HG02571 (cell line): ENCODE results near the gene KIF5C.
"Not testable (repeated sequence)": the region's sequence is repeated elsewhere in the genome, so short reads cannot be mapped to it uniquely, and the experiment has no call there.

Experiments used
- ATAC-seq: cut with Tn5 transposase; IDR thresholded peaks from one replicate; pipeline ENCODE4 v1.9.1; 2021; ENCODE audit warnings: mild to moderate bottlenecking, moderate library complexity; ENCODE audit not compliant: unreplicated experiment

Gene KIF5C

DNA sequence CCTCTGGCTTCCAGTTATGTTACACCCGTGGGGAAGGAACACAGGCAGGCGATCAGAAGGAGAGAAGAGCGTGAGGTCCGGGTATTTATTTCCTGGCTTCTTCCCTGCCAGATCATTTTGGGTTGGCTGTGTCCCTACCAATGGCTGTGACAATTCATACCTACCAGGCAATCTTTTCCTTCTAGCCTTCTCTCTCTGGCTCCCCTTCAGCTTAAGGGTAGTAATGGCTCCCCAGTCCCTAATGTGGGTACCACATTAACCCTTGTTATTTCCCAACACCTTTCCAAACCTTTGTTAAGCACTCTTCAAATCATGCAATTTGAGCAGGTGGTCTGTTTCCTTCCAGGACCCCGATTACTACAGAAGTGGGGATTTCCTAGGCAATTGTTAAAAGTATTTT, 84.7 kb downstream of the KIF5C start:
- ATAC-seq = no peak

DNA sequence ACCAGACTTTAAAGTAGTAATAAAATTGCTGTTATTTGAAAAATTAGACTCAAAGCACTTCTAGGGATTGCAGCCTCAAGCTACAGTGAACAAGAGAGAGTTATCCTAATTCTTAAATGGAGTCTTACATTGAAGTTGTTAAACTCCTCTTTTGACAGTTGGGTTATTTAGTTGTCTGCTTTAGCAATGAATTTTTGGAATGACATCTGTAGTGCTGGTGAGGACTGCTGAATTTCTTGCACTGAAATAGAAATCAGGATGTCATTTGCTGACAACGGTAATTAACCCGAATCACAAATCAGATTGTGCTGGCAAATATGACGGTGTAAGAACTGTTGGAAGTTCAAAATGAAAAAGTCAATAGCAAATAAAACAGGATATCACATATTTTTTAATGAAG, 85.5 kb downstream of the KIF5C start:
- no peak for ATAC-seq

- no peak for ATAC-seq
Measured at GRCh38 chr2:148963461-148963860, 88.4 kb downstream of the KIF5C start.

- ATAC-seq = no peak
Measured at GRCh38 chr2:148965623-148966437, 90.8 kb downstream of the KIF5C start.

DNA sequence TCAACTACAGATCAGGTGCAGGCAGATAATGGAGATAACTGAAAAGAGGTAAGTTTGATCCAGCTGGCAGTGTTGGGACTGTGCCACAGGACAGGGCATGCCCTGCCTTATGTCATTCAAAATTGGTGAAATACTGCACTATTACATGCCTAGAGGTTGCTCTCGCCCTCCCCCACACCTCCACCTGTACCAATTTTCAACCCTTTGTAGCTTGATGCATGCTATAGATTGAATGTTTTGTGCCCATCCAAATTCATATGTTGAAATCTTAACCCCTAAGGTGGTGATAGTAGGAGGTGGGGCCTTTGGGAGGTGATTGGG, 91.4 kb downstream of the KIF5C start:
- ATAC-seq = no peak

- no peak for ATAC-seq
Measured at GRCh38 chr2:148967056-148967455, 92.0 kb downstream of the KIF5C start.

DNA sequence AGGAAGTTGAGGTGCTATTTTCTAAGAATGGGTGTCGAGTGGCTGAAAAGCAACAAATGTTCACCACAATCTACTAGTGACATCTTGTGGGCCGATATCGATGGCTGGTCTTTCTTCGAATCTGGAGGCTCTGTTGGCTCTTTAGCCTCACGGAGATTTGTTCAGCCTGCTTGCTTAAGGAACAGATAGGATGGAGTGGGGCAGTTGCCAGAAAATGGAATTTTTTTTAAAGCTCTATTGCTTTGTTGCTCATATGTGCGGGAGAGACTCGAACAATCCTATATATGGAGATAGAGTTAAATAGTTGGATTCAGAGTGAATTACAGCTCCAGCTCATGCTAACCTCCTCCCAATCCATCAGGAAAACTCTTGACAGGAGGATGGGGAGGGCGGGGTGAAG, 92.6 kb downstream of the KIF5C start:
- no peak for ATAC-seq

DNA sequence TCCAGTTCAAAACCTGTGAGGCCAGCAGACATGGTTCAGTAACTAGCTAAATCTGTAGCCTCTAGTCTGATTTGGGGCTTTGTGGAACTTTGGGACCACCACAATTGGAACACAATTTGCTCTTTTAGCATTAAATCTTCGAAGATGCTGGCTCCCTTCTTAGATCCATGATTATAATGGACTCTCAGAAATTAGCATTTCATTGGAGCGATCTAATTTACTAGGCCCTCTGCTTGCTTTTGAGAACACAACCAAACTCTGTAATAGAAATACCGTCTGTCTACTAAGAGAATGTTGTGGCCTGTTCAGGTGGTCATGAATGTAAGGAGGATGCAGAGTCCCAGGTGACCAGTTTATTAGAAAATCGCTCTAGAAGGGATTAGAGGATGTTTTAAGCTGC, 93.3 kb downstream of the KIF5C start:
- no peak for ATAC-seq

DNA sequence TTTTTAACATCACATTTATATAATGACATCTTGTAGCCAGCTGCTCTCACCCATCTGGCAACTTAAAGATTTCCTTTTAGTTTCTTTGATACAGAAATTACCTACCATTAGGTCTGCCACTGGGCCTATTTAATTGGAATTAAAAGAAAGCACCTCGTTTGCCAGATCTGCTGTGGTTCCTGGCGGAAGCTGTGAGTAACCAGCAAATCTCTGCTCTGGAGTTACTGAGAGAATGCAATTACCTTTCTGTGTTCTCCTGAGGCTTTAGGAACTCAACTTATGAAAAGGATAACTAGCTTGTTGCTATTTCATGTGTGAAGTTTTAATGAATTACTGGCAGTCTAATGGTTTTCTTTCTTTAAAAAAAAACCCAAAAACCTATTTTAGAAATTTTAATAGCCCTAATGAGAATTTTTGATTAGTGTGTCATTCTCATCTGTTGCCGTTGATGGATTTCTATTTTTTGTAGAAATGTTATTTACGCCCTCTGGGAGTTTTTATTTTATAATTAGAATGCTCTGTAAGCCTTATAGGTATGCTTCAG, 93.8 kb downstream of the KIF5C start:
- no peak for ATAC-seq

DNA sequence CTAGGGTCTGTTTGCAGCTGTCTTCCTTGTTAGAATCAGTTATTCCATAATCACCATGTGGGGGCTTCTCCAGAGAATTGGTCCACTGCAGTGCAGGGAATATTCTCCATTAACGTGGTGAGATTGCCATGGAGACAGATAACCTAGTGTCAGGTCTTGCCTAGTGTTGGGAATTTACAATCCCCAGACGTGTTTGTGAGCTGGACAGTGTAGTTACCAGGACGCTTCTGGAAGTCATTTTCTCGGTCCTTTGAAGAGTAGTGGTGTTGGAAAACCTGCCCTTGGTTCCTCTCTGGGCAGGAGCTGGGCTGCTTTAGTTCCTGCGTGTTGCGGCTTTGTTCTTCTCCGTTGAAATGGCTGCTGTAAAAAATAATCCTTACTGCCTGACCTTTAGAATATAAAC, 94.6 kb downstream of the KIF5C start:
- no peak for ATAC-seq

DNA sequence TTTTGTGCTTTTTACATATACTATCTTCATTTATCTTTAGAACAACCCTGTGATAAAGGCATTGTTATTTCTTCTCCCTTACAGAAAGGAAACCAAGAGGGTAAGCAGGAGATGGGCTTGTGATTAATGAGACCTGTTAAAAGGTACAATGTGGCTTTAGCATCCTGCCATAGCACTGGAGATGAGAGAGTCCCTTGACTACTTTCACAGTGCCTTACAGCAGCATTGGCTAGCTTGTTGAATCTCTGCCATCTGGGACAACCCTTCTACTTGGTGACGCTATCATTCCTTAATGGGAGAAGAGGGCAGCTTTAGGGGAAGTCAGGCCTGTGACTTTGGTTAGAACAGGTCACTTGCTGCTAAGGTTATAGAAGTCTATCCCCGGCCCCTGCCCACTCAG, 95.4 kb downstream of the KIF5C start:
- no peak for ATAC-seq

DNA sequence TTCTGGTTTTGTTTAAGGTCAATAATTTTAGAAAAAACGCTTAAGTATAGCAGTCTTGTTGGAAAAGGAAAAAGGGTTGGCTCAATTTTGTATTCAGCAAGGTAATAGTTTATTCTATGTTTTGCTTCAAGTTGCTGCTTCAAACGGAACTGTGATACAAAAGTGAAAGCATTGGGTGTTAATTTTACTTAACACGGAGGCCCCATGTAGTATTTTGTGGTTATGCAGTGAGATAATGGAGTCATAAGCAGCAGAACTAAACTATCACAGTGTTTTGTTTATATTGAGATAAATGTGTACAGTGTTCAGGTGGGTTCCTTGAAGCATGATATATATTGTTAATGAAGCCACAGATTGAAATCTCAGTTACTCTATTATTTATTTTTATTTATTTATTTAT, 96.5 kb downstream of the KIF5C start:
- ATAC-seq = peak; percentile 66

GRCh38 chr2:148974095-148974494, 99.1 kb downstream of the KIF5C start:
- ATAC-seq = no peak

DNA sequence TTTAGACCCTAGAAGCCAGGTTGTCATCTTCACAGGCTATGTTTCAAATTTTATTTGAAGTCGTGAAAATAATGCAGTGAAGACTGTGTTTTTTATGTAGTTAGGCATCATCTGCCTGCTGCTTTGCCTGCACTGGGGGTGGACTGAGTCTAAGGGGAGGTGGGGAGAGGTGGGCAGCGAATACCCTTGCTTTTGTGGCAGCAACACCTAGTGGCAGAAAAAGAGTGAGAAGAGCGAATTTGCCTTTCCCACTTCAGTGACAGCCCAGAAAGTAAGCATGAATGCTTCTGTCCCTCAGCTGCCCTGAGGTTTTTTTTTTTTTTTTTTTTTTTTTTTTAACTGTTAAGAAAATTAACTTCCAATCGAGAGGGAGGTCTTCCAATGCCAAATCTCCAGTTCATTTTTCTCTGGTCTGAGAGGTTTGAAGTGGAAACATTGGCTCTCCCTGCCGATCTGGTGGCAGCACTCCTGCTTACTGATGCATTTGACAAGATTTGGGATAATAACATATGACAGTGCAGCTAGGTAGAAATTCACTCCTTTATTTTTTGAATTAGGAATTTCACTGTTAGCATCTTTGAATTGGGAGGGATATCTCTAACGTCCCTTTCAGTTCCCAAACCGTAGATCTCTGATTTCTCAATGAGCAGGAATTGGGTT, 103.1 kb downstream of the KIF5C start:
- no peak for ATAC-seq

DNA sequence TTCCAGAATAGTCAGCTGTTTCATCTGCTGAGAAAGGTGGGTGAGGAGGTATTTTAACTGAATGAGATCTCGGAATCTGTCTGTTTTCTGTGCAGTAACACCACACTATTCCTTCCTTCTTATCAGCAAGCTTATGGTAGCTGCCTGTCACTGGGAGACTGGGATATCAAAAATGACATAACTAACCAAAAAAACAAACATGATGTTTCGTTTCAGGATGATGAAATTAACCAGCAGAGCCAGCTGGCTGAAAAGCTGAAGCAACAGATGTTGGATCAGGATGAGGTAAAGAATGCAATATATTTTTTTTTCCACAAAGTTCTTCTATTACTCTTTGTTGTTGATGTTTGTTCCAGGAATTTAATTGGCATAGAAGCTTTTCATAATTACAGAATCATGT, 103.7 kb downstream of the KIF5C start:
- ATAC-seq = no peak

DNA sequence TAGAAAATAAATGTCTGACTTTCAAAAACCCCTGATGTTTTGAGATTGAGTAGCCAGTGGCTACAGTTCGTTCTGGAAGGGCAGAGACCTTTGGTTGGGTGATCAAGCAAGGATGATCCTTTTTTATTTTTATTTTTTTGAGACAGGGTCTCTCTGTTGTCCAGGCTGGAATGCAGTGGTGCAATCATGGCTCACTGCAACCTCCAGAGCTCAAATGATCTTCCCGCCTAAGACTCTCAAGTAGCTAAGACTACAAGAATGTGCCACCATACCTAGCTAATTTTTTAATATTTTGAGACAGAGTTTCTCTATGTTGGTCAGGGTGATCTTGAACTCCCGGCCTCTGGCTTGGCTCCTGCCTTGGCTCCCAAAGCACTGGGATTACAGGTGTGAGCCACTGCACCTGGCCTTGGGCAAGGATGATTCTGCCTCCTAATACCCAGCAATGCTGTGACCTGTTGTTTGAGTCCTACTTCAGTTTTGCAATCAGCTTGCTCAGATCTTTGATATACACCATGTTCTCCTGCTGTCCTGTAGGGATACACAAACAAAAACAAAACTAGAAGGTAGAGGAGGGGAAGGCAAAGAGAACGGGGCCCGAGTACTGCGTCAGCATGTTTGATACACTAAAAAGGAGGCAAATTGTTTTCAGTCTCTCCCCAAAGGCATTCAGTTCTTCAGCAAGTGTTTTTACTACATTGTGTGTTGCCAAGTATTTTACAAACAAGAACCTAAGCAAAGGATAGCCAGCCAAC, 104.3 kb downstream of the KIF5C start:
- no peak for ATAC-seq

- no peak for ATAC-seq
Measured at GRCh38 chr2:148979919-148980277, 104.9 kb downstream of the KIF5C start.

GRCh38 chr2:148980496-148980895, 105.5 kb downstream of the KIF5C start:
- not testable (repeated sequence) for ATAC-seq

DNA sequence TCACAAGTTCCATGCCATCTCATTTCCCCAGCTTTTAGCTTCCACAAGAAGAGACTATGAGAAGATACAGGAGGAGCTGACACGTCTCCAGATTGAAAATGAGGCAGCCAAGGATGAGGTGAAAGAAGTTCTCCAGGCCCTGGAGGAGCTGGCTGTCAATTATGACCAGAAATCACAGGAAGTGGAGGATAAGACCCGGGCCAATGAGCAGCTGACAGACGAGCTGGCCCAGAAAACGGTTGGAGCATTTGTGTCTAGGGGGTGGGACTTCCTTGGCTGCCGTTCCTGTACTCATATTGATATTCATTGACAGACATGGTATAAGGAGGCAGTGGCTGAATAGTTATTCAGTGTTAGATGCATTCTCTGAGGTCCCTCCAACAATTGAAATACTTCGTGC, 106.3 kb downstream of the KIF5C start:
- ATAC-seq = no peak

GRCh38 chr2:148981781-148982180, 106.8 kb downstream of the KIF5C start:
- no peak for ATAC-seq

DNA sequence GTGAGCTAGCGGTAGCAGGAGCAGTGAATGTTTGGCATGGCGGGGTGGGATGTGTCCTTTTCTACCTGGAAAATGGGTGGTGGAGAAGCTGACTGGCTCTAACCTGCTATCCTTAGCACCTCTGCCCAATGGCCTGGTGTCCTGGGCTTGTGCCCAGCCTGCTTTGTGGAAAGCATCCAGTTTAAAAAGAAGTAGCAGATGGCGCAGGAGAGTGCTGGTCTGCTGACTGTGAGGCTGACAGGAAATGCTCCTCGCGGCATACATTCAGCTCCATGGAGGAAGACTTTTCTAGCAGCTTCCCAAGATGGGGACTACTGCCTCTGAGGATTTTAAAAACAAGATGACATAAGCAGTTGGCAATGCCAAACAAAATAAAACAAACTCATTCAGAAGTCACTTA, 107.3 kb downstream of the KIF5C start:
- ATAC-seq = no peak

GRCh38 chr2:148983896-148984295, 108.9 kb downstream of the KIF5C start:
- no peak for ATAC-seq
